K562 (cell line): ENCODE data around the gene SLC25A42. TPM values are rescaled to one million over a fixed set of nuclear protein-coding genes. Genes with fewer than 3 reads are reported as not detected.

Source experiments
- AFF4 ChIP-seq: sonication (generic); formaldehyde crosslinking; IDR thresholded peaks from 2 replicates; pipeline ENCODE4 v1.8.0; 2023; ENCODE audit warnings: mild to moderate bottlenecking, missing genetic modification reagents
- DDX20 ChIP-seq: fragments of 450-650 bp; IDR thresholded peaks from 2 replicates; pipeline ENCODE4 v1.6.1; 2016; ENCODE audit warnings: missing genetic modification characterization, low read depth, mild to moderate bottlenecking, missing compliant biosample characterization, moderate library complexity
- ELF2 ChIP-seq: fragments of 250-450 bp; sonication (Bioruptor Pico); IDR thresholded peaks from 2 replicates; pipeline ENCODE4 v1.5.0; 2021; ENCODE audit warnings: mild to moderate bottlenecking
- HDAC2 ChIP-seq: fragments of 450-650 bp; IDR thresholded peaks from 2 replicates; pipeline ENCODE4 v1.6.1; 2016; ENCODE audit warnings: mild to moderate bottlenecking
- HNRNPK ChIP-seq: fragments of 200-400 bp; formaldehyde crosslinking; IDR thresholded peaks from one replicate; pipeline ENCODE4 v1.6.1; 2018; ENCODE audit warnings: mild to moderate bottlenecking, low read depth, low read length; ENCODE audit not compliant: poor library complexity, severe bottlenecking
- NR2F6 ChIP-seq: fragments of 450-650 bp; formaldehyde crosslinking; IDR thresholded peaks from 2 replicates; pipeline ENCODE4 v1.4.0; 2020; ENCODE audit warnings: mild to moderate bottlenecking
- NR3C1 ChIP-seq: sonication (generic); formaldehyde crosslinking; IDR thresholded peaks from 2 replicates; pipeline ENCODE4 v1.8.1; 2022; ENCODE audit warnings: missing genetic modification reagents
- PBX2 ChIP-seq, 2 experiments: IDR thresholded peaks in 1 of 2; conservative IDR thresholded peaks in 1 of 2; 2 replicates each; pipeline ENCODE4 v1.6.1; 2016; ENCODE audit warnings: low read depth in 2 of 2, mild to moderate bottlenecking in 1 of 2, missing compliant biosample characterization in 1 of 2, missing genetic modification characterization in 1 of 2, moderate library complexity in 1 of 2
- POLR2A ChIP-seq: fragments of 450-650 bp; conservative IDR thresholded peaks from 2 replicates; pipeline ENCODE4 v1.6.1; 2016
- POLR2AphosphoS2 ChIP-seq: IDR thresholded peaks from 2 replicates; pipeline ENCODE4 v1.6.1; 2012; ENCODE audit warnings: low read length, improper control_type of control experiment
- PPARD ChIP-seq: fragments of 250-450 bp; sonication (Bioruptor Pico); IDR thresholded peaks from 2 replicates; pipeline ENCODE4 v1.8.0; 2022; ENCODE audit warnings: inconsistent platforms, mild to moderate bottlenecking, moderate library complexity
- STAG1 ChIP-seq: sonication (generic); formaldehyde crosslinking; IDR thresholded peaks from 2 replicates; pipeline ENCODE4 v1.5.0; 2020; ENCODE audit warnings: missing genetic modification reagents, borderline replicate concordance
- TCF7 ChIP-seq: sonication (generic); IDR thresholded peaks from 2 replicates; pipeline ENCODE4 v1.6.1; 2016; ENCODE audit warnings: antibody characterized with exemption, borderline replicate concordance
- THRAP3 ChIP-seq: fragments of 450-650 bp; IDR thresholded peaks from 2 replicates; pipeline ENCODE4 v1.6.1; 2016; ENCODE audit warnings: mild to moderate bottlenecking, inconsistent platforms, borderline replicate concordance
- ZFPM2 ChIP-seq: fragments of 250-450 bp; sonication (Bioruptor Pico); IDR thresholded peaks from 2 replicates; pipeline ENCODE4 v1.5.1; 2022; ENCODE audit warnings: mild to moderate bottlenecking
- ZFX ChIP-seq: sonication (generic); formaldehyde crosslinking; IDR thresholded peaks from 2 replicates; pipeline ENCODE4 v1.8.0; 2022; ENCODE audit warnings: mild to moderate bottlenecking, missing genetic modification reagents, moderate library complexity
- ZNF174 ChIP-seq: fragments of 250-450 bp; sonication (Bioruptor Pico); IDR thresholded peaks from 2 replicates; pipeline ENCODE4 v1.4.0; 2020; ENCODE audit warnings: mild to moderate bottlenecking
- ZNF511 ChIP-seq: sonication (generic); formaldehyde crosslinking; IDR thresholded peaks from 2 replicates; pipeline ENCODE4 v1.8.0; 2022; ENCODE audit warnings: mild to moderate bottlenecking, missing genetic modification reagents
- ZNF696 ChIP-seq: fragments of 250-450 bp; sonication (Bioruptor Pico); conservative IDR thresholded peaks from 2 replicates; pipeline ENCODE4 v1.4.0; 2020; ENCODE audit warnings: mild to moderate bottlenecking, moderate library complexity
- polyA plus RNA-seq, 8 experiments: library from polyadenylated mRNA; depleted of rRNA in 4 of 8; stranded (reverse) in 5 of 8; unstranded in 3 of 8; fragments of >200 nt; fragmentation: Nextera tagmentation in 2 of 8; fragmentation: Illumina TruSeq in 1 of 8; extraction: Ambion mirVana in 2 of 8; extraction: Trizol in 1 of 8; gene quantifications; 2 replicates each; pipeline versions ENCODE4 v1.2.1 to v1.2.3, GENCODE V29; 2011 to 2014; ENCODE audit warnings: inconsistent platforms in 1 of 8, missing spikeins in 1 of 8
- total RNA-seq, 7 experiments: library from RNA; depleted of rRNA in 6 of 7; stranded (reverse); fragments of >200 nt in 6 of 7; fragmentation: Illumina TruSeq in 2 of 7; extraction: Trizol in 2 of 7; gene quantifications; 2 replicates each; pipeline versions ENCODE4 v1.2.1 to v1.2.3, GENCODE V29; 2011 to 2021; ENCODE audit warnings: low replicate concordance in 1 of 7
- TF ChIP-seq, protein P1 (sequence below): fragments of 250-450 bp; sonication (Bioruptor Pico); IDR thresholded peaks from 2 replicates; pipeline ENCODE4 v1.9.0; 2021; ENCODE audit warnings: mild to moderate bottlenecking
- TF ChIP-seq, protein P2 (sequence below): fragments of 250-450 bp; sonication (Bioruptor Pico); IDR thresholded peaks from 2 replicates; pipeline ENCODE4 v1.8.0; 2022; ENCODE audit warnings: moderate library complexity, mild to moderate bottlenecking, inconsistent platforms

SLC25A42 gene
- total and polyA plus RNA-seq, 9 of the 15 experiments (the other 6 are each of a cell fraction or from before 2014, with no cell fraction given): 0.59 to 32.2 (median 14.1) TPM

DNA sequence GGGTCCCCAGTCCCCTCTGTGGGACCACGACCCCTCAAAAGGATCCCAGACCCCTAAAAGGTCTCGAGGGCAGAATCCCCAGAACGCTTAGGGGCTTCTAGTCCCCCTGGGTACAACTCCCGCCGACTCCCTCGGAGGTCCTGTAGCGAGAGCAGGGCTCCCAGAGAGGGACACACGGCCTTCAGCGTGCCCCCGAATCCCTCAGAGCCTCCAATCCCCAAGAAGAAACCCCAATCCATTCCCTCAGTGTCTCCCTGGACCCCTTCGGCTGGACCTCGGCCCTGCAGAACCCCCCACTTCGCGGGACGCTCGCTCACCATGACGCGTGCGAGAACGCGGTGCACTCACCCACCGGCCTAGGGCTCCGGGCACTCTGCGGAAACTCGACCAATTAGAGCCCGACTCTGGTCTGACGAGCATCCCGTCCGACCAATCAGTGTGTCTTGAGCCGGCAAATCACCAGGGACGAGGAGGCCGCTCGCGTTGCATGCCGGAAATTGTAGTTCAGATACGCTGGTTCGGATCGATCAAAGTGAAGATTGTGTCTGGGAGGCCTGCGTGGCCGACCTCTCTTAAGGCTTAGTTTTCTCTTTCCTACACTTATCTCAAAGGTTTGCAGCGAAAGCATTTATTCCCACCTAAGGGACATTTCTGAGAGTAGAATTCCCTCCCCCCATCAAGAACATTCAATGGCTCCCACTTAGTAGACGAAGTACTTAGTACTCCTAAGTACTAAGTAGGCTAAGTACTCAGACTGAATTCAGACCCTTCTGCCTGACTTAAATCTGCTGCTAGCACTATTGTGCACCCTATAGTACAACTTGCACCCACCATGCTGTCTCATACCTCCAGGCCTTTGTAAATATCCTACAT, 74.6 kb downstream of the SLC25A42 start, which contains the start of gene TMEM161A (continued):
- TF ChIP-seq AFF4 (0 out of 2 replicates have a peak, but pooled peaks have one; percentile 45), THRAP3 (no peak), ZFPM2 (CRISPR knock-in tag) (no peak), TCF7 (no peak), ZNF511 (CRISPR knock-in tag) (peak; percentile 81), ZFX (CRISPR knock-in tag) (peak; percentile 83), POLR2A (peak; percentile 94), ELF2 (no peak), HDAC2 (peak; percentile 95), PPARD (no peak), STAG1 (CRISPR knock-in tag) (no peak), NR2F6 (CRISPR knock-in tag) (no peak), ZNF174 (no peak), HNRNPK (no peak), PBX2 (CRISPR knock-in tag; IDR thresholded peaks at IDR 0.05; ENCODE audit: low read depth) (peak; percentile 84), PBX2 (tag; conservative IDR thresholded peaks at IDR 0.05; ENCODE audit: low read depth) (peak; percentile 98), DDX20 (tag) (no peak), ZNF696 (CRISPR knock-in tag) (no peak), POLR2AphosphoS2 (no peak), NR3C1 (CRISPR knock-in tag) (no peak)
- TF ChIP-seq, protein P1, sequence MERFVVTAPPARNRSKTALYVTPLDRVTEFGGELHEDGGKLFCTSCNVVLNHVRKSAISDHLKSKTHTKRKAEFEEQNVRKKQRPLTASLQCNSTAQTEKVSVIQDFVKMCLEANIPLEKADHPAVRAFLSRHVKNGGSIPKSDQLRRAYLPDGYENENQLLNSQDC (CRISPR knock-in tag): 0 out of 2 replicates have a peak, but pooled peaks have one; percentile 67
- TF ChIP-seq, protein P2, sequence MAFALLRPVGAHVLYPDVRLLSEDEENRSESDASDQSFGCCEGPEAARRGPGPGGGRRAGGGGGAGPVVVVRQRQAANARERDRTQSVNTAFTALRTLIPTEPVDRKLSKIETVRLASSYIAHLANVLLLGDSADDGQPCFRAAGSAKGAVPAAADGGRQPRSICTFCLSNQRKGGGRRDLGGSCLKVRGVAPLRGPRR (CRISPR knock-in tag): no peak
